Measurements from ENCODE around the gene SOAT2. TPM values are rescaled to one million over a fixed set of nuclear protein-coding genes. Genes with fewer than 3 reads are reported as not detected.

The SOAT2 gene
- total RNA-seq, 6 donors from 2014 or later = 0.11 to 3.1 (median 0.13) TPM; not detected in 3

- H3K4me3 ChIP-seq = no peak overlapping the region
- 80 to 85% methylated on average over 15 of the region's 15 CpGs for WGBS, 2 donors
- H3K9me3 ChIP-seq = no peaks in the 10 kb centered on the region
- DNase-seq = no peak
- H3K27ac ChIP-seq = peak overlapping the region in 3 of 4 donors; percentile 9 to 40 (median 39)
- peaks cover 40 to 48% (median 44%) of the 10 kb centered on the region in 4 donors for H3K4me1 ChIP-seq
- ATAC-seq (ENCODE audit: low FRiP score in 2 of 2) = peak in 1 of 2 donors; percentile 4
- peaks cover 0 to 85% (median 36%) of the 10 kb centered on the region in 4 donors for H3K36me3 ChIP-seq
- no peaks in the 10 kb centered on the region for H3K27me3 ChIP-seq
- no peak for TF ChIP-seq POLR2A (IDR thresholded peaks at IDR 0.05)
- no peak for TF ChIP-seq EP300 (IDR thresholded peaks at IDR 0.05)
- no peak for TF ChIP-seq CTCF (IDR thresholded peaks at IDR 0.05)
- TF ChIP-seq POLR2AphosphoS5 (IDR thresholded peaks at IDR 0.05) = no peak
These were observed 34.3 kb upstream of the SOAT2 start for GRCh38 chr12:53068811-53069585.

GRCh38 chr12:53069621-53070410 is 33.5 kb upstream of the SOAT2 start:
- H3K36me3 ChIP-seq = peaks cover 0 to 84% (median 37%) of the 10 kb centered on the region in 4 donors
- no peak overlapping the region for H3K4me3 ChIP-seq
- no peaks in the 10 kb centered on the region for H3K9me3 ChIP-seq
- no peak for DNase-seq
- WGBS, 2 donors = 60 to 66% methylated on average over 12 of the region's 12 CpGs
- peaks cover 43 to 56% (median 49%) of the 10 kb centered on the region in 4 donors for H3K4me1 ChIP-seq
- no peaks in the 10 kb centered on the region for H3K27me3 ChIP-seq
- TF ChIP-seq CTCF (IDR thresholded peaks at IDR 0.05) = no peak
- TF ChIP-seq EP300 (IDR thresholded peaks at IDR 0.05) = no peak
- no peak for TF ChIP-seq POLR2AphosphoS5 (IDR thresholded peaks at IDR 0.05)
- no peak for TF ChIP-seq POLR2A (IDR thresholded peaks at IDR 0.05)
- peak overlapping the region in 2 of 4 donors; percentile 40 to 83 for H3K27ac ChIP-seq
- ATAC-seq (ENCODE audit: low FRiP score in 2 of 2) = peak in 1 of 2 donors; percentile 64

GRCh38 chr12:53070877-53071492 is 32.3 kb upstream of the SOAT2 start:
- H3K27ac ChIP-seq = peak overlapping the region in 3 of 4 donors; percentile 79 to 83 (median 80)
- no peak for ATAC-seq (ENCODE audit: low FRiP score in 2 of 2)
- peaks cover 0 to 84% (median 39%) of the 10 kb centered on the region in 4 donors for H3K36me3 ChIP-seq

More at GRCh38 chr12:53070877-53071492, 32.3 kb upstream of the SOAT2 start:
- H3K4me3 ChIP-seq = no peak overlapping the region
- WGBS, 2 donors = 85 to 87% methylated on average over 6 to 7 of the region's 7 CpGs
- TF ChIP-seq POLR2AphosphoS5 (IDR thresholded peaks at IDR 0.05) = no peak
- TF ChIP-seq EP300 (IDR thresholded peaks at IDR 0.05) = no peak
- TF ChIP-seq CTCF (IDR thresholded peaks at IDR 0.05) = no peak
- H3K27me3 ChIP-seq = no peaks in the 10 kb centered on the region
- H3K4me1 ChIP-seq = peaks cover 39 to 56% (median 45%) of the 10 kb centered on the region in 4 donors
- no peak for DNase-seq
- H3K9me3 ChIP-seq = no peaks in the 10 kb centered on the region
